K562 (cell line): ENCODE data around the gene FAM83G. TPM values are rescaled to one million over a fixed set of nuclear protein-coding genes. Genes with fewer than 3 reads are reported as not detected.

Experiments used
- ATAC-seq: fragments of 200-7000 bp; cut with Tn5 transposase; 3 replicates; pipeline ENCODE4 v1.9.1; 2020; ENCODE audit warnings: moderate library complexity
- BruUV-seq: library from RNA; stranded (reverse); fragments of 400-500 nt; replicated peaks from 2 replicates; lab custom pipeline; 2021; lab: Mats Ljungman, UMichigan
- CTCF ChIA-PET: fragments of 300-600 bp; formaldehyde crosslinking; extraction: SDS; loops from one replicate; lab custom pipeline; 2021; ENCODE audit warnings: low intra/inter-chr PET ratio; lab: Yijun Ruan, JAX
- POLR2A ChIA-PET: fragments of 300-600, 350-650 bp; sonication (Branson Sonifier 250); formaldehyde crosslinking; extraction: SDS; loops from one replicate; lab custom pipeline; 2021; ENCODE audit warnings: antibody characterized with exemption, inconsistent platforms; lab: Yijun Ruan, JAX
- DNase-seq, 4 experiments: peaks; one replicate each; pipeline versions ENCODE4 v3.0.0 to v3.0.0-alpha.2; 2011 to 2018; ENCODE audit warnings: low spot score in 3 of 4, mixed read lengths in 3 of 4; ENCODE audit errors: extremely low read depth in 1 of 4
- FAIRE-seq: peaks from 2 replicates; lab custom pipeline; 2011; peaks lifted over from hg19 to GRCh38; lab: Jason Lieb, UNC
- H2AFZ ChIP-seq: 2 replicates; pipeline ENCODE4 v1.6.0; 2011; ENCODE audit warnings: low read depth, low read length, control low read depth, inconsistent platforms
- H3K27ac ChIP-seq: fragments of 200-600 bp; 3 replicates; pipeline ENCODE4 v1.8.0; 2011; ENCODE audit warnings: low read depth, mild to moderate bottlenecking, control low read depth, inconsistent platforms, low read length, moderate library complexity, mixed read lengths; ENCODE audit errors: extremely low read depth
- H3K27me3 ChIP-seq, 2 experiments: fragments of 300-600 bp in 1 of 2; 2 replicates in 1 of 2; 3 replicates in 1 of 2; pipeline versions ENCODE4 v1.6.0 to v1.8.0; 2011; ENCODE audit warnings: inconsistent platforms in 2 of 2, low read length in 2 of 2, mild to moderate bottlenecking in 1 of 2, mixed read lengths in 1 of 2, moderate library complexity in 1 of 2; ENCODE audit not compliant: control insufficient read depth in 2 of 2, insufficient read depth in 2 of 2
- H3K36me3 ChIP-seq: fragments of 300-600 bp; 3 replicates; pipeline ENCODE4 v1.8.0; 2011; ENCODE audit warnings: mild to moderate bottlenecking, low read length, inconsistent platforms; ENCODE audit not compliant: control insufficient read depth, insufficient read depth
- H3K4me1 ChIP-seq, 2 experiments: fragments of 200-600 bp in 1 of 2; replicated peaks in 1 of 2; 2 replicates in 1 of 2; 3 replicates in 1 of 2; pipeline versions ENCODE4 v1.5.1 to v1.8.0; 2011; ENCODE audit warnings: inconsistent platforms in 2 of 2, low read length in 2 of 2, mild to moderate bottlenecking in 1 of 2, mixed read lengths in 1 of 2, moderate library complexity in 1 of 2; ENCODE audit not compliant: control insufficient read depth in 2 of 2, insufficient read depth in 2 of 2
- H3K4me2 ChIP-seq: 2 replicates; pipeline ENCODE4 v1.6.1; 2011; ENCODE audit warnings: low read length, control low read depth, inconsistent platforms, mixed read lengths; ENCODE audit not compliant: insufficient read depth
- H3K4me3 ChIP-seq: fragments of 200-600 bp; sonication (generic), shearing (Covaris generic); 2 replicates; pipeline ENCODE4 v1.5.1; 2016; ENCODE audit warnings: control low read depth, inconsistent platforms
- H3K79me2 ChIP-seq: fragments of 200-600 bp; 3 replicates; pipeline ENCODE4 v1.8.0; 2011; ENCODE audit warnings: low read length, inconsistent platforms; ENCODE audit not compliant: control insufficient read depth, insufficient read depth
- H3K9ac ChIP-seq, 2 experiments: 2 replicates each; pipeline versions ENCODE4 v1.6.0 to v1.6.1; 2011; ENCODE audit warnings: low read depth in 2 of 2, low read length in 2 of 2, control low read depth in 1 of 2, inconsistent platforms in 1 of 2, mild to moderate bottlenecking in 1 of 2, mixed read lengths in 1 of 2; ENCODE audit not compliant: insufficient read depth in 1 of 2
- H3K9me1 ChIP-seq: one replicate; pipeline ENCODE4 v1.6.0; 2011; ENCODE audit warnings: inconsistent platforms, mild to moderate bottlenecking, low read length, moderate library complexity; ENCODE audit not compliant: control insufficient read depth, insufficient read depth
- H3K9me3 ChIP-seq: replicated peaks from 2 replicates; pipeline ENCODE4 v1.5.1; 2011; ENCODE audit warnings: low read depth, low read length, inconsistent platforms; ENCODE audit not compliant: control insufficient read depth, insufficient read depth
- H4K20me1 ChIP-seq: replicated peaks from 2 replicates; pipeline ENCODE4 v1.6.1; 2011; ENCODE audit warnings: low read length, inconsistent platforms, mixed read lengths; ENCODE audit not compliant: control insufficient read depth, insufficient read depth
- CEBPG ChIP-seq, 3 experiments: fragments of 200-800 bp in 1 of 3; sonication (Bioruptor generic) in 1 of 3; sonication (generic) in 1 of 3; formaldehyde crosslinking in 1 of 3; IDR thresholded peaks in 2 of 3; conservative IDR thresholded peaks in 1 of 3; 2 replicates each; pipeline versions ENCODE4 v1.6.1 to v1.8.0; 2016 to 2022; ENCODE audit warnings: missing compliant biosample characterization in 2 of 3, missing genetic modification characterization in 2 of 3, mild to moderate bottlenecking in 1 of 3, missing genetic modification reagents in 1 of 3
- HES1 ChIP-seq: fragments of 450-650 bp; IDR thresholded peaks from 2 replicates; pipeline ENCODE4 v1.6.1; 2016; ENCODE audit warnings: low read depth, mild to moderate bottlenecking, moderate library complexity
- L3MBTL2 ChIP-seq: fragments of 450-650 bp; IDR thresholded peaks from 2 replicates; pipeline ENCODE4 v1.6.1; 2016; ENCODE audit warnings: mild to moderate bottlenecking, moderate library complexity
- MAX ChIP-seq: sonication (generic); formaldehyde crosslinking; IDR thresholded peaks from 2 replicates; pipeline ENCODE4 v1.9.0; 2022; ENCODE audit warnings: mild to moderate bottlenecking, missing genetic modification reagents
- MTA2 ChIP-seq: fragments of 450-650 bp; IDR thresholded peaks from 2 replicates; pipeline ENCODE4 v1.6.1; 2016; ENCODE audit warnings: low read depth
- PCBP2 ChIP-seq: fragments of 200-400 bp; formaldehyde crosslinking; IDR thresholded peaks from 2 replicates; pipeline ENCODE4 v1.6.1; 2018; ENCODE audit warnings: low read length, low read depth, mild to moderate bottlenecking, moderate library complexity; ENCODE audit not compliant: poor library complexity, severe bottlenecking
- RBM34 ChIP-seq: fragments of 200-400 bp; formaldehyde crosslinking; IDR thresholded peaks from 2 replicates; pipeline ENCODE4 v1.6.1; 2018; ENCODE audit warnings: low read length, borderline replicate concordance; ENCODE audit not compliant: insufficient read depth
- RFX1 ChIP-seq: fragments of 450-650 bp; IDR thresholded peaks from 2 replicates; pipeline ENCODE4 v1.6.1; 2016; ENCODE audit warnings: mild to moderate bottlenecking, moderate library complexity
- SIN3B ChIP-seq: fragments of 450-650 bp; IDR thresholded peaks from 2 replicates; pipeline ENCODE4 v1.6.1; 2017; ENCODE audit warnings: low read depth, mild to moderate bottlenecking, moderate library complexity
- STAT5A ChIP-seq: IDR thresholded peaks from 2 replicates; pipeline ENCODE4 v1.6.1; 2012; ENCODE audit warnings: low read length, inconsistent platforms, borderline replicate concordance
- TCFL5 ChIP-seq: fragments of 250-450 bp; sonication (Bioruptor Pico); conservative IDR thresholded peaks from 2 replicates; pipeline ENCODE4 v1.6.1; 2021; ENCODE audit warnings: mild to moderate bottlenecking, moderate library complexity, matching md5 sums
- ZKSCAN1 ChIP-seq: fragments of 150-350 bp; IDR thresholded peaks from 2 replicates; pipeline ENCODE4 v1.6.1; 2016; ENCODE audit warnings: low read depth, low read length
- ZKSCAN8 ChIP-seq: fragments of 200-800 bp; sonication (Bioruptor generic); IDR thresholded peaks from 2 replicates; pipeline ENCODE4 v1.6.1; 2016; ENCODE audit warnings: missing genetic modification characterization, missing compliant biosample characterization
- ZNF124 ChIP-seq: sonication (generic); formaldehyde crosslinking; IDR thresholded peaks from 2 replicates; pipeline ENCODE4 v1.8.1; 2022; ENCODE audit warnings: missing genetic modification reagents
- WGBS: fragments of 100-300 bp; shearing (Covaris generic); methylation state at CpG from one replicate; pipeline ENCODE4 v1.1.6; 2016; ENCODE audit warnings: low coverage, mixed read lengths; ENCODE audit not compliant: insufficient coverage; ENCODE audit errors: missing lambda C conversion rate; 5-methylcytosine and 5-hydroxymethylcytosine counted together
- in situ Hi-C: fragments of 300-500 bp; cut with MboI; formaldehyde crosslinking; loops from 4 replicates; pipeline ENCODE4 v1.15.0; 2018; ENCODE audit warnings: inconsistent platforms, mixed read lengths
- intact Hi-C: fragments of 100-400 bp; cut with micrococcal nuclease; formaldehyde crosslinking; loops from 2 replicates; pipeline ENCODE4 v1.14.2; 2022
- polyA plus RNA-seq, 8 experiments: library from polyadenylated mRNA; depleted of rRNA in 4 of 8; stranded (reverse) in 5 of 8; unstranded in 3 of 8; fragments of >200 nt; fragmentation: Nextera tagmentation in 2 of 8; fragmentation: Illumina TruSeq in 1 of 8; extraction: Ambion mirVana in 2 of 8; extraction: Trizol in 1 of 8; gene quantifications; 2 replicates each; pipeline versions ENCODE4 v1.2.1 to v1.2.3, GENCODE V29; 2011 to 2014; ENCODE audit warnings: inconsistent platforms in 1 of 8, missing spikeins in 1 of 8
- total RNA-seq, 7 experiments: library from RNA; depleted of rRNA in 6 of 7; stranded (reverse); fragments of >200 nt in 6 of 7; fragmentation: Illumina TruSeq in 2 of 7; extraction: Trizol in 2 of 7; gene quantifications; 2 replicates each; pipeline versions ENCODE4 v1.2.1 to v1.2.3, GENCODE V29; 2011 to 2021; ENCODE audit warnings: low replicate concordance in 1 of 7
- TF ChIP-seq, protein P1 (sequence below), 2 experiments: fragments of 450-650 bp in 1 of 2; IDR thresholded peaks; 2 replicates each; pipeline ENCODE4 v1.6.1; 2011 to 2017; ENCODE audit warnings: low read depth in 2 of 2, antibody characterized with exemption in 1 of 2, borderline replicate concordance in 1 of 2, low read length in 1 of 2, mild to moderate bottlenecking in 1 of 2, mixed read lengths in 1 of 2; ENCODE audit not compliant: control insufficient read depth in 1 of 2

Gene FAM83G
- total and polyA plus RNA-seq, 9 of the 15 experiments (the other 6 are each of a cell fraction or from before 2014, with no cell fraction given) = 0.04 to 10.3 (median 4.5) TPM; not detected in 1

- no peaks in the 10 kb centered on the region for H3K9me1 ChIP-seq
- TF ChIP-seq ZKSCAN1 (no peak), CEBPG (CRISPR knock-in tag; IDR thresholded peaks at IDR 0.05) (no peak), CEBPG (tag; conservative IDR thresholded peaks at IDR 0.05 in 1 of 2, IDR thresholded peaks at IDR 0.05 in 1 of 2) (no peak), STAT5A (no peak), TCFL5 (CRISPR knock-in tag) (no peak), MTA2 (no peak), ZNF124 (no peak), PCBP2 (no peak), RBM34 (no peak), MAX (no peak), RFX1 (no peak), ZKSCAN8 (CRISPR knock-in tag) (no peak), L3MBTL2 (no peak), SIN3B (no peak), HES1 (no peak)
- TF ChIP-seq, protein P1, sequence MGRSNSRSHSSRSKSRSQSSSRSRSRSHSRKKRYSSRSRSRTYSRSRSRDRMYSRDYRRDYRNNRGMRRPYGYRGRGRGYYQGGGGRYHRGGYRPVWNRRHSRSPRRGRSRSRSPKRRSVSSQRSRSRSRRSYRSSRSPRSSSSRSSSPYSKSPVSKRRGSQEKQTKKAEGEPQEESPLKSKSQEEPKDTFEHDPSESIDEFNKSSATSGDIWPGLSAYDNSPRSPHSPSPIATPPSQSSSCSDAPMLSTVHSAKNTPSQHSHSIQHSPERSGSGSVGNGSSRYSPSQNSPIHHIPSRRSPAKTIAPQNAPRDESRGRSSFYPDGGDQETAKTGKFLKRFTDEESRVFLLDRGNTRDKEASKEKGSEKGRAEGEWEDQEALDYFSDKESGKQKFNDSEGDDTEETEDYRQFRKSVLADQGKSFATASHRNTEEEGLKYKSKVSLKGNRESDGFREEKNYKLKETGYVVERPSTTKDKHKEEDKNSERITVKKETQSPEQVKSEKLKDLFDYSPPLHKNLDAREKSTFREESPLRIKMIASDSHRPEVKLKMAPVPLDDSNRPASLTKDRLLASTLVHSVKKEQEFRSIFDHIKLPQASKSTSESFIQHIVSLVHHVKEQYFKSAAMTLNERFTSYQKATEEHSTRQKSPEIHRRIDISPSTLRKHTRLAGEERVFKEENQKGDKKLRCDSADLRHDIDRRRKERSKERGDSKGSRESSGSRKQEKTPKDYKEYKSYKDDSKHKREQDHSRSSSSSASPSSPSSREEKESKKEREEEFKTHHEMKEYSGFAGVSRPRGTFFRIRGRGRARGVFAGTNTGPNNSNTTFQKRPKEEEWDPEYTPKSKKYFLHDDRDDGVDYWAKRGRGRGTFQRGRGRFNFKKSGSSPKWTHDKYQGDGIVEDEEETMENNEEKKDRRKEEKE (IDR thresholded peaks at IDR 0.05; ENCODE audit: borderline replicate concordance in 1 of 2, control insufficient read depth in 1 of 2, low read depth in 2 of 2, low read length in 1 of 2) = no peak
- TF ChIP-seq, all 486 proteins: peak for 0
- Histone ChIP-seq H3K9me3 (no peaks in the 10 kb centered on the region), H3K79me2 (peaks cover 13% of the 10 kb centered on the region; the same call in 2 of the 3 replicates), H3K4me3 (no peak overlapping the region), H3K4me2 (no peak overlapping the region), H3K27ac (no peak overlapping the region), H3K4me1 (peaks cover 19 to 38% of the 10 kb centered on the region in 2 experiments), H2AFZ (no peak overlapping the region), H4K20me1 (peaks cover 14% of the 10 kb centered on the region; the same call in 1 of the 2 replicates), H3K36me3 (peaks cover 25% of the 10 kb centered on the region; the same call in 1 of the 3 replicates), H3K9ac (no peak overlapping the region), H3K27me3 (no peaks in the 10 kb centered on the region)
- ATAC-seq (no peak), DNase-seq (no peak), FAIRE-seq (no peak)
- POLR2A ChIA-PET = no interaction called here
- 63% methylated on average over 4 of the region's 4 CpGs for WGBS
- intact Hi-C loops = no loop called here
- CTCF ChIA-PET = no interaction called here
- in situ Hi-C loops = no loop called here
- no TSS peak for BruUV-seq
These were observed 1.3 kb upstream of the FAM83G start for GRCh38 chr17:19005789-19006430.
